IMR-90 (cell line): ENCODE results near the gene SEPTIN8. TPM values are rescaled to one million over a fixed set of nuclear protein-coding genes. Genes with fewer than 3 reads are reported as not detected.
A peak's percentile ranks its signal among the peaks of the same experiment; 100 is the strongest.

Source experiments
- ATAC-seq: fragments of 200-7000 bp; cut with Tn5 transposase; 2 replicates; pipeline ENCODE4 v1.9.1; 2020; ENCODE audit warnings: low read depth, mild to moderate bottlenecking, moderate library complexity
- BruUV-seq: library from RNA; stranded (reverse); fragments of 400-500 nt; replicated peaks from 2 replicates; lab custom pipeline; 2021; lab: Mats Ljungman, UMichigan
- CTCF ChIA-PET: fragments of 300-600 bp; formaldehyde crosslinking; extraction: SDS; loops from one replicate; lab custom pipeline; 2021; ENCODE audit warnings: antibody characterized with exemption; lab: Yijun Ruan, JAX
- POLR2A ChIA-PET: fragments of 300-600 bp; sonication (Branson Sonifier 250); formaldehyde crosslinking; loops from one replicate; lab custom pipeline; 2022; ENCODE audit warnings: antibody characterized with exemption; ENCODE audit not compliant: unreplicated experiment; lab: Charles Lee
- DNase-seq: peaks from one replicate; pipeline ENCODE4 v3.0.0; 2013
- H2AFZ ChIP-seq: replicated peaks from 2 replicates; pipeline ENCODE3; 2013; ENCODE audit warnings: low read length, mild to moderate bottlenecking; ENCODE audit not compliant: poor library complexity
- H2AK5ac ChIP-seq: 2 replicates; pipeline ENCODE4 v1.6.1; 2013; ENCODE audit warnings: low read depth, low read length, inconsistent platforms
- H2AK9ac ChIP-seq: replicated peaks from 2 replicates; pipeline ENCODE3; 2013; ENCODE audit warnings: mild to moderate bottlenecking, low read depth, low read length, moderate library complexity; ENCODE audit not compliant: poor library complexity
- H2BK120ac ChIP-seq: 2 replicates; pipeline ENCODE4 v1.6.1; 2013; ENCODE audit warnings: low read depth, low read length, inconsistent platforms
- H2BK15ac ChIP-seq: 3 replicates; pipeline ENCODE4 v1.6.1; 2013; ENCODE audit warnings: low read depth, low read length, inconsistent platforms
- H2BK20ac ChIP-seq: 2 replicates; pipeline ENCODE4 v1.6.1; 2013; ENCODE audit warnings: low read depth, mild to moderate bottlenecking, inconsistent platforms, low read length, moderate library complexity
- H2BK5ac ChIP-seq: 2 replicates; pipeline ENCODE4 v1.6.1; 2013; ENCODE audit warnings: mild to moderate bottlenecking, low read depth, low read length, inconsistent platforms; ENCODE audit not compliant: poor library complexity, severe bottlenecking
- H3K14ac ChIP-seq: replicated peaks from 2 replicates; pipeline ENCODE4 v1.6.1; 2013; ENCODE audit warnings: low read depth, low read length, inconsistent platforms
- H3K18ac ChIP-seq: 2 replicates; pipeline ENCODE4 v1.6.1; 2013; ENCODE audit warnings: low read depth, low read length, control low read depth
- H3K23ac ChIP-seq: 2 replicates; pipeline ENCODE4 v1.6.1; 2013; ENCODE audit warnings: low read depth, low read length, inconsistent platforms
- H3K27ac ChIP-seq: 2 replicates; pipeline ENCODE4 v1.5.1; 2013; ENCODE audit warnings: mild to moderate bottlenecking, control low read depth, low read length; ENCODE audit not compliant: insufficient read depth
- H3K27me3 ChIP-seq: 2 replicates; pipeline ENCODE4 v1.6.1; 2013; ENCODE audit warnings: low read length; ENCODE audit not compliant: control insufficient read depth, insufficient read depth
- H3K36me3 ChIP-seq: 2 replicates; pipeline ENCODE4 v1.6.1; 2013; ENCODE audit warnings: low read length, mixed read lengths; ENCODE audit not compliant: control insufficient read depth, insufficient read depth
- H3K4ac ChIP-seq: 2 replicates; pipeline ENCODE4 v1.6.1; 2013; ENCODE audit warnings: low read depth, low read length, inconsistent platforms
- H3K4me1 ChIP-seq: 2 replicates; pipeline ENCODE4 v1.6.1; 2013; ENCODE audit warnings: low read length, mixed read lengths; ENCODE audit not compliant: control insufficient read depth, insufficient read depth
- H3K4me2 ChIP-seq: 2 replicates; pipeline ENCODE4 v1.6.1; 2013; ENCODE audit warnings: low read depth, mild to moderate bottlenecking, control low read depth, low read length, moderate library complexity
- H3K4me3 ChIP-seq: 2 replicates; pipeline ENCODE4 v1.5.1; 2013; ENCODE audit warnings: low read depth, mild to moderate bottlenecking, control low read depth, low read length, moderate library complexity; ENCODE audit not compliant: insufficient read depth
- H3K56ac ChIP-seq: 2 replicates; pipeline ENCODE4 v1.6.1; 2013; ENCODE audit warnings: low read length, inconsistent platforms; ENCODE audit not compliant: insufficient read depth; ENCODE audit errors: extremely low read depth
- H3K79me1 ChIP-seq, 2 experiments: 2 replicates each; pipeline ENCODE4 v1.6.1; 2013; ENCODE audit warnings: low read length in 2 of 2, inconsistent platforms in 1 of 2, low read depth in 1 of 2
- H3K9ac ChIP-seq: 2 replicates; pipeline ENCODE4 v1.6.1; 2013; ENCODE audit warnings: low read depth, low read length, control low read depth
- H3K9me1 ChIP-seq: 2 replicates; pipeline ENCODE4 v1.6.1; 2013; ENCODE audit warnings: low read length, inconsistent platforms; ENCODE audit not compliant: insufficient read depth
- H3K9me3 ChIP-seq: 2 replicates; pipeline ENCODE4 v1.6.1; 2013; ENCODE audit warnings: low read length; ENCODE audit not compliant: control insufficient read depth, insufficient read depth
- H4K20me1 ChIP-seq: 2 replicates; pipeline ENCODE4 v1.6.1; 2013; ENCODE audit warnings: low read length, inconsistent platforms; ENCODE audit not compliant: insufficient read depth
- H4K5ac ChIP-seq: 2 replicates; pipeline ENCODE4 v1.6.1; 2013; ENCODE audit warnings: mild to moderate bottlenecking, low read depth, low read length, control low read depth
- H4K8ac ChIP-seq, 2 experiments: 2 replicates each; pipeline ENCODE4 v1.6.1; 2013; ENCODE audit warnings: low read depth in 2 of 2, low read length in 2 of 2, control low read depth in 1 of 2, inconsistent platforms in 1 of 2
- H4K91ac ChIP-seq: 2 replicates; pipeline ENCODE4 v1.6.1; 2013; ENCODE audit warnings: low read depth, low read length, inconsistent platforms; ENCODE audit not compliant: insufficient read depth
- BHLHE40 ChIP-seq: fragments of 150-350 bp; IDR thresholded peaks from 2 replicates; pipeline ENCODE4 v1.6.1; 2016; ENCODE audit warnings: mild to moderate bottlenecking, low read depth, low read length
- CHD1 ChIP-seq: IDR thresholded peaks from 2 replicates; pipeline ENCODE4 v1.6.1; 2012; ENCODE audit warnings: low read depth, low read length, improper control_type of control experiment
- CTCF ChIP-seq: conservative IDR thresholded peaks from 2 replicates; pipeline ENCODE4 v1.5.1; 2012; ENCODE audit warnings: mild to moderate bottlenecking, low read depth, low read length, improper control_type of control experiment
- FOS ChIP-seq: fragments of 150-350 bp; IDR thresholded peaks from 2 replicates; pipeline ENCODE4 v1.6.1; 2016; ENCODE audit warnings: low read depth, low read length
- MAFK ChIP-seq: IDR thresholded peaks from 2 replicates; pipeline ENCODE4 v1.6.1; 2012; ENCODE audit warnings: low read depth, low read length, improper control_type of control experiment
- MXI1 ChIP-seq: IDR thresholded peaks from 2 replicates; pipeline ENCODE4 v1.6.1; 2012; ENCODE audit warnings: low read depth, mild to moderate bottlenecking, low read length, moderate library complexity, borderline replicate concordance
- NFE2L2 ChIP-seq: fragments of 150-350 bp; IDR thresholded peaks from 2 replicates; pipeline ENCODE4 v1.6.1; 2016; ENCODE audit warnings: low read depth, mild to moderate bottlenecking, low read length
- RCOR1 ChIP-seq: IDR thresholded peaks from 2 replicates; pipeline ENCODE4 v1.6.1; 2012; ENCODE audit warnings: mild to moderate bottlenecking, low read length, improper control_type of control experiment; ENCODE audit not compliant: insufficient replicate concordance
- RFX5 ChIP-seq: IDR thresholded peaks from 2 replicates; pipeline ENCODE4 v1.8.0; 2012; ENCODE audit warnings: low read depth, mild to moderate bottlenecking, low read length, moderate library complexity
- USF2 ChIP-seq: fragments of 150-350 bp; IDR thresholded peaks from 2 replicates; pipeline ENCODE4 v1.6.1; 2017; ENCODE audit warnings: mild to moderate bottlenecking, antibody characterized with exemption, low read length, low read depth
- WGBS, 2 experiments: methylation state at CpG; one replicate each; pipeline versions ENCODE4 v1.1.5 to v1.1.7; 2013; ENCODE audit warnings: missing lambda C conversion rate in 2 of 2; ENCODE audit not compliant: insufficient read length in 1 of 2; ENCODE audit errors: extremely low coverage in 2 of 2; 5-methylcytosine and 5-hydroxymethylcytosine counted together
- dilution Hi-C: fragments of 300-500 bp; cut with HindIII; formaldehyde crosslinking; loops from one replicate; pipeline ENCODE4 v1.14.3; 2018; ENCODE audit warnings: low sequenced_read_pairs; ENCODE audit not compliant: unreplicated experiment
- in situ Hi-C: fragments of 300-500 bp; cut with MboI; formaldehyde crosslinking; loops from 3 replicates; pipeline ENCODE4 v1.14.3; 2019; ENCODE audit warnings: low sequenced_read_pairs, inconsistent platforms, mixed read lengths
- intact Hi-C: fragments of 100-400 bp; cut with micrococcal nuclease; formaldehyde crosslinking; loops from 2 replicates; pipeline ENCODE4 v1.10.0; 2022
- polyA plus RNA-seq, 3 experiments: library from polyadenylated mRNA; depleted of rRNA; stranded (reverse); fragments of >200 nt; gene quantifications; 2 replicates each; pipeline ENCODE4 v1.2.3, GENCODE V29; 2012; ENCODE audit warnings: low replicate concordance in 1 of 3
- total RNA-seq: library from RNA; depleted of rRNA; stranded (reverse); fragments of >200 nt; gene quantifications from 2 replicates; pipeline ENCODE4 v1.2.3, GENCODE V29; 2012

SEPTIN8 gene
- total and polyA plus RNA-seq, 2 of the 4 experiments (the other 2 are of a cell fraction): 56.2 to 67.2 TPM

GRCh38 chr5:132772291-132773070 is 4.6 kb downstream of the SEPTIN8 start:
- Histone ChIP-seq H4K5ac (no peak overlapping the region), H4K8ac (no peak overlapping the region), H3K9me1 (peaks cover 54% of the 10 kb centered on the region), H2BK15ac (no peak overlapping the region), H3K18ac (no peak overlapping the region), H3K4me3 (no peak overlapping the region), H2BK120ac (no peak overlapping the region), H3K4me2 (no peak overlapping the region), H3K23ac (no peak overlapping the region), H3K4ac (no peak overlapping the region), H4K20me1 (peaks cover 63% of the 10 kb centered on the region), H2AFZ (no peak overlapping the region), H2BK5ac (no peak overlapping the region), H3K56ac (no peak overlapping the region), H3K14ac (peak overlapping the region; percentile 8; the same call in 1 of the 2 replicates), H3K4me1 (peaks cover 28% of the 10 kb centered on the region), H3K9ac (no peak overlapping the region), H2AK9ac (no peak overlapping the region), H4K91ac (no peak overlapping the region), H2AK5ac (no peak overlapping the region; the same call in 1 of the 2 replicates), H3K27me3 (no peaks in the 10 kb centered on the region), H3K27ac (no peak overlapping the region), H3K79me1 (peaks cover 44 to 86% of the 10 kb centered on the region in 2 experiments), H3K9me3 (no peaks in the 10 kb centered on the region), H3K36me3 (no peaks in the 10 kb centered on the region), H2BK20ac (no peak overlapping the region)
- POLR2A ChIA-PET: no interaction called here
- dilution Hi-C loops: no loop called here
- 94% methylated on average over 5 of the region's 8 CpGs; no CpG with 5 or more reads in 1 of the 2 experiments for WGBS, 2 experiments
- CTCF ChIA-PET: no interaction called here
- intact Hi-C loops: no loop called here
- TF ChIP-seq MXI1: no peak
- no peak for TF ChIP-seq FOS
- no peak for TF ChIP-seq NFE2L2
- no peak for TF ChIP-seq MAFK
- TF ChIP-seq USF2: no peak
- TF ChIP-seq CHD1: no peak
- no peak for TF ChIP-seq RCOR1
- no peak for TF ChIP-seq BHLHE40
- no peak for TF ChIP-seq RFX5
- TF ChIP-seq CTCF: no peak
- in situ Hi-C loops: no loop called here
- DNase-seq: no peak
- ATAC-seq: no peak
- no TSS peak for BruUV-seq
